ENCODE results near the gene GUCY2C. TPM values are rescaled to one million over a fixed set of nuclear protein-coding genes. Genes with fewer than 3 reads are reported as not detected.

The GUCY2C gene
- total RNA-seq, 1 experiment from 2014 or later: not detected

GRCh38 chr12:14619741-14620501 is 76.5 kb downstream of the GUCY2C start:
- Histone ChIP-seq H3K9me3 (replicated peaks) (no peaks in the 10 kb centered on the region), H3K4me3 (no peak overlapping the region), H3K4me1 (no peaks in the 10 kb centered on the region), H3K36me3 (no peaks in the 10 kb centered on the region), H3K27ac (no peak overlapping the region), H3K27me3 (no peaks in the 10 kb centered on the region)
- no peak for DNase-seq

GRCh38 chr12:14618983-14619382 is 77.4 kb downstream of the GUCY2C start:
- H3K4me1 ChIP-seq: no peaks in the 10 kb centered on the region
- no peak overlapping the region for H3K4me3 ChIP-seq
- DNase-seq: peak in 1 of 2 experiments; percentile 49
- H3K9me3 ChIP-seq (replicated peaks): no peaks in the 10 kb centered on the region
- H3K36me3 ChIP-seq: no peaks in the 10 kb centered on the region
- no peaks in the 10 kb centered on the region for H3K27me3 ChIP-seq
- H3K27ac ChIP-seq: no peak overlapping the region

- Histone ChIP-seq H3K27me3 (no peaks in the 10 kb centered on the region), H3K36me3 (no peaks in the 10 kb centered on the region), H3K4me1 (no peaks in the 10 kb centered on the region), H3K4me3 (no peak overlapping the region), H3K27ac (no peak overlapping the region), H3K9me3 (replicated peaks) (no peaks in the 10 kb centered on the region; the same call in 1 of the 2 replicates)
- no peak for DNase-seq
Measured at GRCh38 chr12:14614704-14615121, 81.7 kb downstream of the GUCY2C start.

GRCh38 chr12:14613718-14614117 is 82.7 kb downstream of the GUCY2C start:
- Histone ChIP-seq H3K36me3 (no peaks in the 10 kb centered on the region), H3K9me3 (replicated peaks) (no peaks in the 10 kb centered on the region; the same call in 1 of the 2 replicates), H3K27me3 (no peaks in the 10 kb centered on the region), H3K4me1 (no peaks in the 10 kb centered on the region), H3K27ac (no peak overlapping the region), H3K4me3 (no peak overlapping the region)
- no peak for DNase-seq

GRCh38 chr12:14612898-14613445 is 83.4 kb downstream of the GUCY2C start:
- Histone ChIP-seq H3K36me3 (no peaks in the 10 kb centered on the region), H3K4me3 (no peak overlapping the region), H3K27me3 (no peaks in the 10 kb centered on the region), H3K9me3 (replicated peaks) (peaks cover 4% of the 10 kb centered on the region; the same call in 1 of the 2 replicates), H3K4me1 (no peaks in the 10 kb centered on the region), H3K27ac (no peak overlapping the region)
- no peak for DNase-seq

GRCh38 chr12:14612250-14612649 is 84.1 kb downstream of the GUCY2C start:
- no peaks in the 10 kb centered on the region for H3K27me3 ChIP-seq
- H3K36me3 ChIP-seq: no peaks in the 10 kb centered on the region
- peaks cover 4% of the 10 kb centered on the region; the same call in 1 of the 2 replicates for H3K9me3 ChIP-seq (replicated peaks)
- H3K27ac ChIP-seq: no peak overlapping the region
- no peak overlapping the region for H3K4me3 ChIP-seq
- DNase-seq: no peak
- no peaks in the 10 kb centered on the region for H3K4me1 ChIP-seq

DNA sequence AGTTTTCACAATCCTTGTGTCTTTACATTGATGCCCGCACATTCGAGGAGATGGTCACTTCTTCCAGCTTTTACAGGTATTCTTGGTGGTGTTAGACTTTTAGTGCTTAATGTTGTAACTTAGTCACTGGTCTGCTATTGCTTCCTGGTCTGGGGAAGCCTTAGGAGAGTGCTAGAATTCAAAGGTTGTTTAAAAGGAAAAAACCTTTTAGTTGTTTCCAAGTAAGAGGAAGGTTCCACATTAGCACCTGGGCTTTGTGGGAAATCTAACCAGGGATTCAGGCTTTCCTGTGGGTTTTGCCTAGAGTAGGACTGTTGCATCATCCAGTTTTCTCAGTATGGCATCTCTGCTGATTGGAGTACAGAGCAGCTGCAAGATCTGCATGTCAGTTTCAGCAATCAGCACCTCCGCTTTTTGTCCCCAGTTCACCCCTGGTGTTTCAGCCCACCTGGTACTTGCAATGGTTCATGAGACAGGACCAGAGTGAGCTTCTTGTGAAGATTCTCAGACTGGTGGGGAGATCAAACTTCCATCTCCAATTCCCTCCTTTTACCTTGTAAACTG is 84.7 kb downstream of the GUCY2C start:
- no peaks in the 10 kb centered on the region for H3K27me3 ChIP-seq
- no peak for DNase-seq

DNA sequence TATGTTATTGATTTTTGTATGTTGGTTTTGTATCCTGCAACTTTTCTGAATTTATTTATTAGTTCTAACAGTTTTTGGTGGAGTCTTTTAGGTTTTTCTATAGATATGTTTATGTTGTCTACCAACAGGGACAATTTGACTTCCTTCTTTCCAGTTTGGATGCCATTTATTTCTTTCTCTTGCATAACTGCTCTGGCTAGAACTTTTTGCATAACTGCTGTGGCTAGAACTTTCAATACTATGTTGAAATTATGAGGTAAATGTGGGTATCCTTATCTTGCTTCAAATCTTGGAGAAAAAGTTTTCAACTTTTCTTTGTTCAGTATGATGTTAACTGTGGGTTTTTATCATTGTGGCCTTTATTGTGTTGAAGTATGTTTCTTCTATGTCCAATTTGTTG is 88.8 kb downstream of the GUCY2C start:
- H3K36me3 ChIP-seq: no peaks in the 10 kb centered on the region
- no peaks in the 10 kb centered on the region for H3K27me3 ChIP-seq
- no peak overlapping the region for H3K27ac ChIP-seq
- no peak overlapping the region for H3K4me3 ChIP-seq
- no peaks in the 10 kb centered on the region for H3K4me1 ChIP-seq
- no peak for DNase-seq
- peaks cover 11% of the 10 kb centered on the region for H3K9me3 ChIP-seq (replicated peaks)

More for the DNA sequence above, 84.7 kb downstream of the GUCY2C start:
- Histone ChIP-seq H3K27ac (no peak overlapping the region), H3K9me3 (replicated peaks) (peaks cover 4% of the 10 kb centered on the region; the same call in 1 of the 2 replicates), H3K36me3 (no peaks in the 10 kb centered on the region), H3K4me1 (no peaks in the 10 kb centered on the region), H3K4me3 (no peak overlapping the region)

DNA sequence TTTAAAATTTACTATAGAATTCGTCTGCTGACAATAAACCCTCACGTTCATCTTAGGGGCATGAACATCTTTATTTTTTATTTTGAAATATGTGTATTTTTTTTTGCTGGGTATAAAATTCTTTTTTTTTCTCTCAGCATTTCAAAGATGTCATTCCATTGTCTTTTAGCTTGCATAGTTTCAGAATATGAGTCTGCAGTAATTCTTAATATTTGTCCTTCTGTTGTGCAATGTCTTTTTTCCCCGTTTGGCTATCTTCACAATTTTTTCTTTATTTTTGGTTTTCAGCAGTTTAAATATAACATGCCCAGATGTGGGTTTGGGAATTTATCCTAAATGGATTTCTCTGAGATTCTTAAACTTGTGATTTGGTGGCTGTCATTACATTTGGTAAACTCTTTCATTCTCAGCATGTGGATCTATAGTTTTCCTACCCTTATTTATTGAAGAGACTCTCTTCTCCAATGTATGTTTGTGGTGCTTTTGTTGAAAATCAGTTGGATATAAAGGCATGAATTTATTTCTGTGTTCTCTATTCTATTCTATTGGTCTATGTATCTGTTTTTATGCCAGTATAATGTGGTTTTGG is 90.9 kb downstream of the GUCY2C start:
- no peaks in the 10 kb centered on the region for H3K36me3 ChIP-seq
- no peaks in the 10 kb centered on the region for H3K27me3 ChIP-seq
- no peak overlapping the region for H3K27ac ChIP-seq
- no peaks in the 10 kb centered on the region for H3K4me1 ChIP-seq
- no peak overlapping the region for H3K4me3 ChIP-seq
- DNase-seq: no peak
- peaks cover 11% of the 10 kb centered on the region for H3K9me3 ChIP-seq (replicated peaks)

DNA sequence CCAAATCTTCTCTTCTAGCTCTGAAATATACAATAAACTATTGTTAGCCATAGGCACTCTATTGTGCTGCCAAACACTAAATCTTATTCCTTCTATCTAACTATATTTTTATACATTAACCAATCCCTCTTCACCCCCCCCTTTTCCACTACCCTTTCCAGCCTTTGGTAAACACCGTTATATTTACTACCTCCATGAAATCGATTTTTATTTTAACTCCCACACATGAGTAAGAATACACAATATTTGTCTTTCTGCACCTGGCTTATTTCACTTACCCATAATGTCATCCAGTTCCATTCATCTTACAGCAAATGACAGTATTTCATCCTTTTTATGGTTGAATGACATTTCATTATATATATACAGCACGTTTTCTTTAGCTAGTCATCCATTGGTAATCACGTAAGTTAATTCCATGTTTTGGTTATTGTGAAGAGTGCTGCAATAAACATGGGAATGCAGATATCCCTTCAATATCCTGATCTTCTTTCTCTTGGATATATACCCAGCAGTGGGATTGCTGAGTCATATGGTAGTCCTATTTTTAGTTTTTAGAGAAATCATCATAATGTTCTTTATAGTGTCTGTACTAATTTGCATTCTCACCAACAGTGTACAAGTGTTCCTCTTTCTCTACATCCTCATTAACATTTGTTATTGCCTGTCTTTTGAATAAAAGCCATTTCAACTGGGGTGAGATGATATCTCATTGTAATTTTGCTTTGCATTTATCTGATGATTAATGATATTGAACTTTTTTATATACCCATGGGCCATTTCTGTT is 94.5 kb downstream of the GUCY2C start:
- Histone ChIP-seq H3K27ac (no peak overlapping the region), H3K9me3 (replicated peaks) (peaks cover 8% of the 10 kb centered on the region), H3K4me3 (no peak overlapping the region), H3K4me1 (no peaks in the 10 kb centered on the region), H3K27me3 (no peaks in the 10 kb centered on the region), H3K36me3 (no peaks in the 10 kb centered on the region)
- no peak for DNase-seq

DNA sequence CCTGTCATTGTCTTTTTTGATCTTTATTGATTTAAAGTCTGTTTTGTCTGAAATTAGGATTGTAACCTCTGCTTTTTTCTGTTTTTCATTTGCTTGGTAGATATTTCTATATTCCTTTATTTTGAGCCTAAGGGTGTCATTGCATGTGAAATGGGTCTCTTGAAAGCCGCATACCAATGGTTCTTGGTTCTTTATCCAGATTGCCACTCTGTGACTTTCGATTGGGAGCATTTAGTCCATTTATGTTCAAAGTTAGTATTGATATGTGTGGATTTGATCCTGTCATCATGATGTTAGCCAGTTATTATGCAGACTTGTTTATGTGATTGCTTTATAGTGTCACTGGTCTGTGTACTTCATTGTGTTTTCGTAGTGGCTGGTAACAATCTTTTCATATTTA is 98.9 kb downstream of the GUCY2C start:
- Histone ChIP-seq H3K4me3 (no peak overlapping the region), H3K36me3 (no peaks in the 10 kb centered on the region), H3K9me3 (replicated peaks) (no peaks in the 10 kb centered on the region; the same call in 1 of the 2 replicates), H3K27me3 (no peaks in the 10 kb centered on the region), H3K4me1 (no peaks in the 10 kb centered on the region), H3K27ac (no peak overlapping the region)
- no peak for DNase-seq

DNA sequence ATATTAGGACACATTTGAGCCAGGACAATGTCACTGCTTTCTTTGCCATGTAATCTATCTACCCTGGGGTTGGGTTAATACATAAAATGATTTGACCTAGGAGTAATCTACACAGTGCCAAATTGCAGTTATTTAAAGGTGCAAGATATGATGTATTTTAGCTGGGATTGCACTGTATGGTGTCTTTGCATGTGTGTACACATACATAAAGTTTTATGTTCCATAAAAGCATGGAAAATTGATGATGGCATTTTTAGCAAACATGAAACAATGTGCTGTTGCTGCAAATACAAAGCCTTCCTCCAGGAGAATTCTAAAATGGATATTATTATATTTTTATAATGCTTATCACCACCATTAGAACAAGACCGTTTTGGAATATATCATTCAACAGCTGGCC is 104.7 kb downstream of the GUCY2C start:
- no peak for DNase-seq

GRCh38 chr12:14589169-14590004 is 107.0 kb downstream of the GUCY2C start:
- Histone ChIP-seq H3K27me3 (no peaks in the 10 kb centered on the region), H3K27ac (no peak overlapping the region), H3K4me3 (peak overlapping the region; percentile 46), H3K9me3 (replicated peaks) (no peaks in the 10 kb centered on the region), H3K36me3 (no peaks in the 10 kb centered on the region), H3K4me1 (no peaks in the 10 kb centered on the region)
- peak; percentile 60 to 65 for DNase-seq

More for the DNA sequence above, 104.7 kb downstream of the GUCY2C start:
- Histone ChIP-seq H3K27ac (no peak overlapping the region), H3K4me3 (no peak overlapping the region), H3K27me3 (no peaks in the 10 kb centered on the region), H3K9me3 (replicated peaks) (no peaks in the 10 kb centered on the region), H3K4me1 (no peaks in the 10 kb centered on the region), H3K36me3 (no peaks in the 10 kb centered on the region)

DNA sequence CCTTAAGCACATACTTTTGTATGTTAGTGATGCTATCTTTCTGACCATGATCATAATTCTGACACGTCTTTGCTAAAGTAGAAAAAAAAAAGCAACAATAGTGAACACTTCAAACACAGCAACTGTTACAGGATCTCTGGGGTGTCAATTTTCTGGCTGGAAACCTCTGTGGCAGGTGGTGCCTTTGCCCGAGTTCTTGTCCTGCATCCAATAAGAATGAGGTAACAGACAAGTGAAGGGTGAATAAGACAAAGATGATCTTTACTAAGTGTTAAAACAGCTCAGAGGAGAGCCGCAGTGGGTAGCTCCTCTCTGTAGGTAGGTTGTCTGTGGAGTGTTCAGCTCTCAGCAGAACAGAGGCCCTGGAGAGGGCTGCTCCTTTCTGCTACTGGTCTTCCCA is 107.8 kb downstream of the GUCY2C start:
- Histone ChIP-seq H3K9me3 (replicated peaks) (no peaks in the 10 kb centered on the region), H3K36me3 (no peaks in the 10 kb centered on the region), H3K4me3 (peak overlapping the region; percentile 46), H3K4me1 (no peaks in the 10 kb centered on the region), H3K27me3 (no peaks in the 10 kb centered on the region), H3K27ac (no peak overlapping the region)
- peak in 1 of 2 experiments; percentile 39 for DNase-seq
